Measurements from ENCODE around the gene NDUFV3.

DNA sequence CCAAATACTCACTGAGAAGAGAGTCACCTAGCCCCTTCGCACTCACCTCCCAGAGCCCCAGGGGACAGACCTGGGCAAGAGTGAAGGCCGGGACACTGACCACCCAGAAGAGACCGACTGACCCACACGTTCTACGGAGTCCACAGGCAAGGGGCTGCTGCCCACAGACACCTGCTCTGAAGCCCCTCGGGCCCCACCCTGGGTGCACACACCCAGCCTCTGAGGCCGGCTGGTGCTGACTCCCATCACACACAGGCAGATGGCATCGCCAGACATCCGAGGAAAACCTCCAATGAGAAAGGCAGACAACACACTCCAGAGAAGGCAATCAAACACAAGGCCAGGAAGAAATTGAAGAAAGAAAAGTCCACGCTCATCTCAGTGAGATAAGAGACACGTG lies 35.9 kb upstream of the NDUFV3 start:
- no peak for TF ChIP-seq POLR2AphosphoS5 (IDR thresholded peaks at IDR 0.05; ENCODE audit: borderline replicate concordance, low read depth, low read length)
- TF ChIP-seq EZH2 (IDR thresholded peaks at IDR 0.05): no peak
- no peak for TF ChIP-seq FOXP2 (optimal IDR thresholded peaks at IDR 0.05; ENCODE audit: control extremely low read depth, extremely low read length, insufficient read depth)

All from SK-N-MC (cell line).